BJ (cell line): ENCODE data around the gene CHGA. TPM values are rescaled to one million over a fixed set of nuclear protein-coding genes. Genes with fewer than 3 reads are reported as not detected.

Source experiments
- CTCF ChIA-PET: fragments of 350-600 bp; formaldehyde crosslinking; extraction: SDS; loops from one replicate; lab custom pipeline; 2021; ENCODE audit warnings: antibody characterized with exemption, inconsistent platforms; lab: Yijun Ruan, JAX
- POLR2A ChIA-PET: fragments of 300-600 bp; sonication (Branson Sonifier 250); formaldehyde crosslinking; extraction: SDS; loops from one replicate; lab custom pipeline; 2021; ENCODE audit warnings: antibody characterized with exemption; lab: Charles Lee
- DNase-seq: peaks from one replicate; pipeline ENCODE4 v3.0.0-alpha.2; 2011; ENCODE audit warnings: low read depth
- H3K27me3 ChIP-seq: 2 replicates; pipeline ENCODE4 v1.6.0; 2011; ENCODE audit warnings: low read length; ENCODE audit not compliant: control insufficient read depth, insufficient read depth
- H3K36me3 ChIP-seq: 2 replicates; pipeline ENCODE4 v1.5.1; 2011; ENCODE audit warnings: low read length; ENCODE audit not compliant: control insufficient read depth, insufficient read depth
- H3K4me3 ChIP-seq: 2 replicates; pipeline ENCODE4 v1.5.1; 2011; ENCODE audit warnings: low read depth, mild to moderate bottlenecking, control low read depth, low read length
- CTCF ChIP-seq: IDR thresholded peaks from 2 replicates; pipeline ENCODE4 v1.5.1; 2011; ENCODE audit warnings: low read depth, mild to moderate bottlenecking, control low read depth, inconsistent platforms, low read length, moderate library complexity; ENCODE audit not compliant: insufficient read depth
- polyA plus RNA-seq: library from polyadenylated mRNA; depleted of rRNA; stranded (reverse); fragments of >200 nt; gene quantifications from 2 replicates; pipeline ENCODE4 v1.2.3, GENCODE V29; 2011

CHGA gene
- polyA plus RNA-seq, 1 experiment: not detected

- CTCF ChIA-PET: interaction anchor here (1.0 to 3.1 kb wide), 4 partner anchors 8 to 179 kb away, joined by 3 to 17 read pairs (median 4); no protein-coding TSS in a partner anchor
These were observed 37.1 kb downstream of the CHGA start for GRCh38 chr14:92959761-92960680.

GRCh38 chr14:92960706-92961566 is 38.0 kb downstream of the CHGA start:
- Histone ChIP-seq H3K36me3 (peaks cover 4% of the 10 kb centered on the region), H3K4me3 (no peak overlapping the region), H3K27me3 (no peaks in the 10 kb centered on the region)
- ChIA-PET CTCF (interaction anchor here (0.6 to 3.1 kb wide), 3 partner anchors 9 to 159 kb away, joined by 3 to 17 read pairs (median 4); no protein-coding TSS in a partner anchor), POLR2A (no interaction called here)
- TF ChIP-seq CTCF: no peak
- DNase-seq: no peak

More at GRCh38 chr14:92959761-92960680, 37.1 kb downstream of the CHGA start:
- no peak for DNase-seq
- H3K4me3 ChIP-seq: no peak overlapping the region
- TF ChIP-seq CTCF: no peak
- H3K36me3 ChIP-seq: peaks cover 4% of the 10 kb centered on the region
- H3K27me3 ChIP-seq: no peaks in the 10 kb centered on the region
- POLR2A ChIA-PET: no interaction called here

- ChIA-PET POLR2A (no interaction called here), CTCF (interaction anchor here (0.6 to 3.1 kb wide), 2 partner anchors 10 to 158 kb away, joined by 3 to 17 read pairs; no protein-coding TSS in a partner anchor)
- H3K27me3 ChIP-seq: no peaks in the 10 kb centered on the region
- H3K4me3 ChIP-seq: no peak overlapping the region
- no peak for DNase-seq
- no peak for TF ChIP-seq CTCF
- H3K36me3 ChIP-seq: peaks cover 4% of the 10 kb centered on the region; the same call in 1 of the 2 replicates
These were observed 38.6 kb downstream of the CHGA start for GRCh38 chr14:92961567-92961855.

DNA sequence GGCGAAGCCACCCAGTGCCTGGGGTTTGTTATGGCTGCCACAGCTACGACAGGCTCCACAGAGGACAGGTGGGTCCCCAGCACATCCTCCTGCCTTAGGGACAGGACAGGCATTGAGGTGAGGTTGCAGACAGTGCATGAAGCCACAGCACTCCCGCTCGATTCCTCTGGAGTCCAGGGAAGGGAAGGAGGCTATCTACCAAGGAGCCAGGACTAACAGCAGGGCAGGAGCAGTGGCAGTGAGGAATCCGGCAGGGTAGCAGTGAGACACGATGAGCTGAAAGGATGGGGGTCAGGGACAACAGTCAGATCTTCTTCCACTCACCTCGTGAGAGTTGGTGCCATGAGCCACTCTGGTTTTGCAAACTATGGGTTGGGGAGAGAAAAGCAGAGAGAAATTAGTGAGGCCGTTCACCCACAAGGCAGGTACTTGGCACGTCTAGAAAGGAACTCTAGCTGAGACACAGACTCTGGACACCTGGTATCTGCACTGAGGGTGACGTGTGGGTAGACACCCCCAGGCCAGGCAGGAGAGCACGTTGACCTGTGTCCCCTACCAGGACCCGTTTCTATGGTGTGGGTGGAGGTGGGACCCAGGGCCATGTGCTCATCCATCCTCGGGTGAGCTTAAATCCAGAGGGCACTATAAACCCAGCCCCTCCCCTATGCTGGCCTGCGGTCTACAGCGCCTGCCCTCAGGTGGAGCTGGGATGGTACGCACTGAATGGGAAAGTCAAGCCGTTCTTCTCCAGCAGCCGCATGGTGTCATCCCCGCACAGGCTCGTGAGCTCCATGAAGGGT is 39.3 kb downstream of the CHGA start:
- no peak for TF ChIP-seq CTCF
- no peaks in the 10 kb centered on the region for H3K27me3 ChIP-seq
- ChIA-PET CTCF (interaction anchor here (1.0 to 3.1 kb wide), 3 partner anchors 10 to 177 kb away, joined by 3 to 17 read pairs (median 3); no protein-coding TSS in a partner anchor), POLR2A (no interaction called here)
- no peak overlapping the region for H3K4me3 ChIP-seq
- DNase-seq: no peak
- H3K36me3 ChIP-seq: peaks cover 4% of the 10 kb centered on the region; the same call in 1 of the 2 replicates
